ENCODE results near the gene GOT1. TPM values are rescaled to one million over a fixed set of nuclear protein-coding genes. Genes with fewer than 3 reads are reported as not detected.

Gene GOT1
- total RNA-seq, 1 experiment from 2014 or later = 65.7 TPM

DNA sequence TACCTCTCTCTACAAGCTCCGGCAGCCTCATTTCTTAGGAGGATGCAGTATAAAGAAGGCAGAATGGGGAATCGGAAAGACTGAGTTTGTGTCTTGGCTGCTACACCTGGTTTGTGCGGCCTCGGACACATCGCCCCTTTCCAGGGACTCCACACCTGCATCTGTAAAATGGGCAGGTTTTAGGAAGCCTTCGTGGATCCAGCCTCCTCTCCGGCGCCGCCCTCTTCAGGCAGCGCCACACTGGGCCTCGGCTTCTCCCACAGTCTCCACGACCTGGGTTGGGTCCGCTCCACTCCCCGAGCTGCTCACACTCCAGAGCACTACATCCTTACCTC is 341 bp downstream of the GOT1 start:
- Histone ChIP-seq H3K9me3 (ENCODE audit: low read depth, low read length, poor library complexity, severe bottlenecking) (no peaks in the 10 kb centered on the region), H3K4me3 (ENCODE audit: low read depth, low read length, poor library complexity, severe bottlenecking) (peak overlapping the region; percentile 97), H3K27ac (ENCODE audit: low read depth, low read length, poor library complexity, severe bottlenecking) (peak overlapping the region; percentile 95), H3K36me3 (ENCODE audit: insufficient read depth, low read length, poor library complexity, severe bottlenecking) (peaks cover 4% of the 10 kb centered on the region), H3K27me3 (replicated peaks; ENCODE audit: insufficient read depth, low read depth, low read length, poor library complexity) (no peaks in the 10 kb centered on the region), H3K4me1 (ENCODE audit: insufficient read depth, low read length, poor library complexity, severe bottlenecking) (peaks cover 13% of the 10 kb centered on the region)
- intact Hi-C loops (cut with micrococcal nuclease; ENCODE audit: unreplicated experiment) = no loop called here
- POLR2A ChIA-PET (ENCODE audit: low non-redundant PET) = interaction anchor here (0.5 to 0.6 kb wide), 2 partner anchors 13 to 165 kb away, joined by 3 to 8 read pairs; no protein-coding TSS in a partner anchor
- no peak for TF ChIP-seq EZH2 (IDR thresholded peaks at IDR 0.05; ENCODE audit: borderline replicate concordance, low read depth, low read length, poor library complexity, severe bottlenecking)
- TF ChIP-seq, protein P1, sequence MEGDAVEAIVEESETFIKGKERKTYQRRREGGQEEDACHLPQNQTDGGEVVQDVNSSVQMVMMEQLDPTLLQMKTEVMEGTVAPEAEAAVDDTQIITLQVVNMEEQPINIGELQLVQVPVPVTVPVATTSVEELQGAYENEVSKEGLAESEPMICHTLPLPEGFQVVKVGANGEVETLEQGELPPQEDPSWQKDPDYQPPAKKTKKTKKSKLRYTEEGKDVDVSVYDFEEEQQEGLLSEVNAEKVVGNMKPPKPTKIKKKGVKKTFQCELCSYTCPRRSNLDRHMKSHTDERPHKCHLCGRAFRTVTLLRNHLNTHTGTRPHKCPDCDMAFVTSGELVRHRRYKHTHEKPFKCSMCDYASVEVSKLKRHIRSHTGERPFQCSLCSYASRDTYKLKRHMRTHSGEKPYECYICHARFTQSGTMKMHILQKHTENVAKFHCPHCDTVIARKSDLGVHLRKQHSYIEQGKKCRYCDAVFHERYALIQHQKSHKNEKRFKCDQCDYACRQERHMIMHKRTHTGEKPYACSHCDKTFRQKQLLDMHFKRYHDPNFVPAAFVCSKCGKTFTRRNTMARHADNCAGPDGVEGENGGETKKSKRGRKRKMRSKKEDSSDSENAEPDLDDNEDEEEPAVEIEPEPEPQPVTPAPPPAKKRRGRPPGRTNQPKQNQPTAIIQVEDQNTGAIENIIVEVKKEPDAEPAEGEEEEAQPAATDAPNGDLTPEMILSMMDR (conservative IDR thresholded peaks at IDR 0.05; ENCODE audit: low read depth, low read length) = no peak
- no TSS peak for BruUV-seq (replicated peaks)
- CTCF ChIA-PET = interaction anchor here (0.5 to 1.0 kb wide), 2 partner anchors 163 to 181 kb away, joined by 3 to 4 read pairs; no protein-coding TSS in a partner anchor
- no peak for DNase-seq (ENCODE audit: low spot score)

DNA sequence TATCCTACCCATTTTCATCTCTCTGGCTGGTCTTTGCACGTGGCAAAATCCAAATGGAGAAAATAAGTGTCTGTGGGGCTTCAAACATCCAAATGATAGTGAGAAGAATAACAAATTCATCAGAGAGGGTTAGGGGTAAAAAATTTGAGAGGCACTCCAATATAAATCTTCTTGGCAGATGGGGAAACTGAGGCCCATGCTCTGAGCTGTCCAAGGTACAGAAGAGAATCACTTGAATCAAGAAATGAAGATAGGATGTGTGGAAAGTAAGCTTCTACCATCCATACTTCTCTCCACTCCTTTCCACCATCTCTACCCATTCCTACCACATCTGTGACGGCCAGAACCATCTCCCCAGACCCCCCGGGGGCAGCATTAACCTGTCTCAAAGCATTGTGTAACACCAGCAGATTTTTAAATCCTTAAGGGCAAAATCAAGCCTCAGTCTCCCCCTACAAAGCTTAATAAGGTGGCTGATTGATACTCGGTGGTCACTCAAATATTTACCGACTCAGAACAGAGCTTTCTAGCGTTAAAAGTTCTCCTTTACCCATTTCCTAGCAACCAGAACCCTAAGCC is 818 bp downstream of the GOT1 start:
- TSS peak; percentile 40 for BruUV-seq (replicated peaks)
- TF ChIP-seq, protein P1 (conservative IDR thresholded peaks at IDR 0.05; ENCODE audit: low read depth, low read length) = no peak
- no peak for TF ChIP-seq EZH2 (IDR thresholded peaks at IDR 0.05; ENCODE audit: borderline replicate concordance, low read depth, low read length, poor library complexity, severe bottlenecking)
- ChIA-PET POLR2A (ENCODE audit: low non-redundant PET) (interaction anchor here (0.6 kb wide), 1 partner anchor 166 kb away, joined by 8 read pairs; no protein-coding TSS in a partner anchor), CTCF (interaction anchor here (0.6 kb wide), 1 partner anchor 1793 kb away, joined by 3 read pairs; no protein-coding TSS in a partner anchor)
- DNase-seq (ENCODE audit: low spot score) = no peak
- intact Hi-C loops (cut with micrococcal nuclease; ENCODE audit: unreplicated experiment) = no loop called here
- H3K27me3 ChIP-seq (replicated peaks; ENCODE audit: insufficient read depth, low read depth, low read length, poor library complexity) = no peaks in the 10 kb centered on the region
- peaks cover 9% of the 10 kb centered on the region for H3K36me3 ChIP-seq (ENCODE audit: insufficient read depth, low read length, poor library complexity, severe bottlenecking)
- peak overlapping the region; percentile 95 for H3K27ac ChIP-seq (ENCODE audit: low read depth, low read length, poor library complexity, severe bottlenecking)
- H3K9me3 ChIP-seq (ENCODE audit: low read depth, low read length, poor library complexity, severe bottlenecking) = no peaks in the 10 kb centered on the region
- H3K4me3 ChIP-seq (ENCODE audit: low read depth, low read length, poor library complexity, severe bottlenecking) = peak overlapping the region; percentile 97
- H3K4me1 ChIP-seq (ENCODE audit: insufficient read depth, low read length, poor library complexity, severe bottlenecking) = peaks cover 13% of the 10 kb centered on the region

DNA sequence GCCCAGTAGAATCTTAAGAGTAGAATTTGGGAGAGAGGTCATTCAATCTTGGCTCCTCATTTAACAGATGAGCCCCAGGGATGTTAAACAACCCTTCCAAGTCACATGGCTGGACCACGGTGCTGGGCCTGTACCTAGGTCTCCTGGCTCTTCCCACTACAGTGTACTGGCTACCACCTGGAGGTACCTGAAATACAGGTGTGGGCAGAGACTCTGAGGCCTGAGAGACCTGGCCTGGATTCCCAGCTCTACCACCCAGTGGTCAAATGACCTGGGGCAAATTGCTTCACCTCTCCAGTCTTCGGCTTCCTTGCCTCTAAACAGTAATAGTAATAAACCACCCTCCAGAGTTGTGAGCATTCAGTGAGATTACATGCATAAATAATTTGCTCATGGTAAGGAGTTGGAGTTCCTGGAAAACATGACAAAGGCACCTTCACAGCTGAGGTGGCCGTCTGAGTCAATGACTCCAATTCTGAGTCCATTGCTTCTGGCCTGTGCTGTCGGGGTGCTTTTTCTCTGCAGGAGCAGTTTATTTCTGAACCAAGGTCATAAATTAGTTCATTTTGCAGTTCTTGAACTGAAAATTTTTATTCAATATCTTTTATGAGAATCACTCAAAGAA is 2.7 kb downstream of the GOT1 start:
- no peak overlapping the region for H3K4me3 ChIP-seq (ENCODE audit: low read depth, low read length, poor library complexity, severe bottlenecking)
- no peaks in the 10 kb centered on the region for H3K9me3 ChIP-seq (ENCODE audit: low read depth, low read length, poor library complexity, severe bottlenecking)
- H3K27me3 ChIP-seq (replicated peaks; ENCODE audit: insufficient read depth, low read depth, low read length, poor library complexity) = no peaks in the 10 kb centered on the region
- no peak overlapping the region for H3K27ac ChIP-seq (ENCODE audit: low read depth, low read length, poor library complexity, severe bottlenecking)
- intact Hi-C loops (cut with micrococcal nuclease; ENCODE audit: unreplicated experiment) = no loop called here
- ChIA-PET POLR2A (ENCODE audit: low non-redundant PET) (no interaction called here), CTCF (no interaction called here)
- peaks cover 18% of the 10 kb centered on the region for H3K36me3 ChIP-seq (ENCODE audit: insufficient read depth, low read length, poor library complexity, severe bottlenecking)
- H3K4me1 ChIP-seq (ENCODE audit: insufficient read depth, low read length, poor library complexity, severe bottlenecking) = peaks cover 13% of the 10 kb centered on the region
- DNase-seq (ENCODE audit: low spot score) = no peak
- no TSS peak for BruUV-seq (replicated peaks)
- TF ChIP-seq, protein P1 (conservative IDR thresholded peaks at IDR 0.05; ENCODE audit: low read depth, low read length) = no peak
- TF ChIP-seq EZH2 (IDR thresholded peaks at IDR 0.05; ENCODE audit: borderline replicate concordance, low read depth, low read length, poor library complexity, severe bottlenecking) = no peak

Data from A673 (cell line).